Measurements from ENCODE around the gene FDX2.
A peak's percentile ranks its signal among the peaks of the same experiment; 100 is the strongest.

DNA sequence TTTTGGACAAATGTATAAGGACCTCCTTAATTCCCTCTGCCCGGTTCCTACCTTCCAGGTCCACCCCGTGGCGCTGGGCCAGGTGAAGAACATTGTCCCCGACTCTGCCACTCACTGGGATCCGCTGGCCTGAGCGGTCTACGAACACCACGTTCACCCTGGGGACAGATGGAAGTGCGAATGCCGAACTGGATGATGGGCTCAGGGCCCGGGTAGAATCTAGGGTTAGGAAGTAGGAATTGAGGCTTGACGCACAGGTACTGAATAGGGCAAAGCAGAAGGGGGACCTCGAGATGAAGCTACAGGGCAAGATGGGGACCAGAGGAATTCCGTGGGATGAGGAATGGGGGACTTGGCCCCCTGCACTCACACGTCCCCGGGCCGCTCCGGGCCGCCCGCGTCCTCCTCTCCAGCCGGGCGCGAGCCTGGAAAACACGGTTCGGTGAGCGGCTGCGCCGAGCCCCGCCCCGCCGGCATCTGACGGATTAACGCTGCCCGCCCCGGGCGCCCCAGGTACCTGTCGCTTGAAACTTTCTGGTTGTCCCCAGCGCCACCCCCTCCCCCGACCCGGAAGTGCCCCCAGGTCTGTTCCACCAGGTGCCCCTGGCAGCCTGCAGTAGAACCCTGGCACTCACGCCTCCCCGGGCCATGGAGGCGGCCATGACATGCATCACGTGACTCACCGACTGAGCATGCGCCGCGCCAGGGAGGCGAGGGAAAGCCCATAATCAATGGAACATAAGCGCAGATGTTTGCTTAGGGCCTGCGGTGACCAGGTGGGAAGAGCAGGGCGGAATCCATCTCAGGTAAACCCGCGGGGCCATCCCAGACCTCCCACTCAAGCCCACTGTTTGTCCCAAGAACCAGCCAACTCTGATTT, at the start of gene FDX2:
- TF ChIP-seq, protein P1, sequence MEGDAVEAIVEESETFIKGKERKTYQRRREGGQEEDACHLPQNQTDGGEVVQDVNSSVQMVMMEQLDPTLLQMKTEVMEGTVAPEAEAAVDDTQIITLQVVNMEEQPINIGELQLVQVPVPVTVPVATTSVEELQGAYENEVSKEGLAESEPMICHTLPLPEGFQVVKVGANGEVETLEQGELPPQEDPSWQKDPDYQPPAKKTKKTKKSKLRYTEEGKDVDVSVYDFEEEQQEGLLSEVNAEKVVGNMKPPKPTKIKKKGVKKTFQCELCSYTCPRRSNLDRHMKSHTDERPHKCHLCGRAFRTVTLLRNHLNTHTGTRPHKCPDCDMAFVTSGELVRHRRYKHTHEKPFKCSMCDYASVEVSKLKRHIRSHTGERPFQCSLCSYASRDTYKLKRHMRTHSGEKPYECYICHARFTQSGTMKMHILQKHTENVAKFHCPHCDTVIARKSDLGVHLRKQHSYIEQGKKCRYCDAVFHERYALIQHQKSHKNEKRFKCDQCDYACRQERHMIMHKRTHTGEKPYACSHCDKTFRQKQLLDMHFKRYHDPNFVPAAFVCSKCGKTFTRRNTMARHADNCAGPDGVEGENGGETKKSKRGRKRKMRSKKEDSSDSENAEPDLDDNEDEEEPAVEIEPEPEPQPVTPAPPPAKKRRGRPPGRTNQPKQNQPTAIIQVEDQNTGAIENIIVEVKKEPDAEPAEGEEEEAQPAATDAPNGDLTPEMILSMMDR (IDR thresholded peaks at IDR 0.05 in 4 of 5, conservative IDR thresholded peaks at IDR 0.05 in 1 of 5): peak in 1 of 5 experiments; percentile 17
- no peak for TF ChIP-seq POLR2A (IDR thresholded peaks at IDR 0.05)

All from gastrocnemius medialis (tissue), 4 donors.